ENCODE results near the gene TAS1R2.

DNA sequence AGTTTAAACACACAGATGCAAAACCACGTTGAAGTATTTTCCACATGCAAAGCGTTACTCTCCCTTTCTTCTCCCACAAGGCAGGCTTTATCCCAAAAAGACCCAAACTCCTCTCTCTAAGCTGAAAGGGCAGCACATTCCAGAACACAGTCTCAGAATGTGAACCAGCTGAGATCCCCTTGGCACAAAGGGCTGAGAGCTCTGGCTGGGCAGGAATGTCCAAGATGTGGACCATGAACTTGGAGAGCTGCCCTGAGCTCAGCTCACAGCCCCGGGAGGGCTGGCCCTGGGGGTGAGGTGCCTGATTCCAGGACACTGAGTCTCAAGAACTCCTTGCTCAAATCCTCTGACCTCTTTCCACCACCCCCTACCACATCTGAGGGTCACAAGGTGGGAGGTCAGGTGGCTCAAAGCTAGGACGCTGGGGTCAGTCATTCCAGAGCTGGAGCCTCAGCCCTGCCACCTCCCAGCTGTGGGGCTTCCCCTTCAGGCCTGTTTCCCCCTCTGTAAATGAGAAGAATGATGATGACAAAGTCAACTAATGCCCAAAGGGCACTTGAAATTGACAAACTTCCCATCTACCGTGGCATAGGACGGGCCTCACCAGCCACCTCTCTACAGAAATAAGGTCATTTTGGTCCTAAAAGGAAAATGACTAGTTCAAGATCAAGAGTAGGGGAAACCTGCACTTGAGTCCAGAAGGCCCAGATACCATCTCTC, 31.4 kb upstream of the TAS1R2 start:
- TF ChIP-seq ZNF382 (CRISPR knock-in tag; IDR thresholded peaks at IDR 0.05; ENCODE audit: borderline replicate concordance): no peak
- TF ChIP-seq SMARCC2 (IDR thresholded peaks at IDR 0.05): no peak
- TF ChIP-seq ZNF484 (CRISPR knock-in tag; IDR thresholded peaks at IDR 0.05; ENCODE audit: borderline replicate concordance, low read depth): no peak
- no peak for TF ChIP-seq MZF1 (CRISPR knock-in tag; IDR thresholded peaks at IDR 0.05; ENCODE audit: borderline replicate concordance)
- TF ChIP-seq FOXM1 (CRISPR knock-in tag; IDR thresholded peaks at IDR 0.05): no peak
- TF ChIP-seq HDAC2 (CRISPR knock-in tag; IDR thresholded peaks at IDR 0.05): no peak
- TF ChIP-seq, protein P1, sequence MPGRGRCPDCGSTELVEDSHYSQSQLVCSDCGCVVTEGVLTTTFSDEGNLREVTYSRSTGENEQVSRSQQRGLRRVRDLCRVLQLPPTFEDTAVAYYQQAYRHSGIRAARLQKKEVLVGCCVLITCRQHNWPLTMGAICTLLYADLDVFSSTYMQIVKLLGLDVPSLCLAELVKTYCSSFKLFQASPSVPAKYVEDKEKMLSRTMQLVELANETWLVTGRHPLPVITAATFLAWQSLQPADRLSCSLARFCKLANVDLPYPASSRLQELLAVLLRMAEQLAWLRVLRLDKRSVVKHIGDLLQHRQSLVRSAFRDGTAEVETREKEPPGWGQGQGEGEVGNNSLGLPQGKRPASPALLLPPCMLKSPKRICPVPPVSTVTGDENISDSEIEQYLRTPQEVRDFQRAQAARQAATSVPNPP (CRISPR knock-in tag; IDR thresholded peaks at IDR 0.05): no peak
- TF ChIP-seq ZNF558 (CRISPR knock-in tag; IDR thresholded peaks at IDR 0.05; ENCODE audit: borderline replicate concordance): no peak
- TF ChIP-seq SYNCRIP (IDR thresholded peaks at IDR 0.05; ENCODE audit: insufficient read depth, low read depth, low read length): no peak
- TF ChIP-seq KMT2A (CRISPR knock-in tag; IDR thresholded peaks at IDR 0.05): no peak

All from HepG2 (cell line).